ENCODE measurements around the gene CDK2AP2. TPM values are rescaled to one million over a fixed set of nuclear protein-coding genes. Genes with fewer than 3 reads are reported as not detected.
"Not testable (repeated sequence)": the region's sequence is repeated elsewhere in the genome, so short reads cannot be mapped to it uniquely, and the experiment has no call there.

Gene CDK2AP2
- total RNA-seq, 1 donor from 2014 or later: 84.2 TPM

DNA sequence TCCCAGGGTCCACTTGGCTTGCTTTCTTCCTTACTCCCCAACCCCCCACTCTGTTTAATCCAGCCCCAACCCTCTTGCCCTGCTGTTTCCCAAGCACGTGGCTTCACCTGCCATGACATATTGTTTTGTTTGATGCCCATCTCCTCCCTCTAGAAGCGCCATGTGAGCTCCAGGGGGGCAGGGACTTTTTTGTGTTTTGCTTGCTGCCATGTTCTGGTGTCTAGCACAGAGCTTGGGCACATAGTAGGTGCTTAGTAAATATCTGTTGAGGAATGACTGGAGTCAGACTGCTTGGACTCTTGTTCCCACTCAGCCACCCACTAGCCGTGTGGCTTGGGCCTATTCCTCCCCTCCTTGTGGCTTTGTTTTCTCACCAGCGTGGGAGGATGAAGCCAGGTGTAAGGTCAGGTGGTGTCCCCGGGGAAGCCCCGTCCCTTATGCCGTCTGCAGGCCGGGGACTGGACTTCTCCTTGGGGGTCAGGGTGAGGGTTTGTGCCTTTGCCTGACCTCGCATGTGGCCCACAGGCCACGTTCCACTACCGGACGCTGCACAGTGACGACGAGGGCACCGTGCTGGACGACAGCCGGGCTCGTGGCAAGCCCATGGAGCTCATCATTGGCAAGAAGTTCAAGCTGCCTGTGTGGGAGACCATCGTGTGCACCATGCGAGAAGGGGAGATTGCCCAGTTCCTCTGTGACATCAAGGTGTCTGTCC, 21.3 kb downstream of the CDK2AP2 start:
- ATAC-seq (no peak), DNase-seq (no peak)
- Histone ChIP-seq H3K4me3 (no peak overlapping the region), H3K4me1 (peaks cover 36% of the 10 kb centered on the region), H3K36me3 (peaks cover 42% of the 10 kb centered on the region), H3K9me3 (no peaks in the 10 kb centered on the region), H3K27ac (no peak overlapping the region), H3K27me3 (no peaks in the 10 kb centered on the region)
- intact Hi-C loops (cut with DNase I): no loop called here
- TF ChIP-seq, protein P1, sequence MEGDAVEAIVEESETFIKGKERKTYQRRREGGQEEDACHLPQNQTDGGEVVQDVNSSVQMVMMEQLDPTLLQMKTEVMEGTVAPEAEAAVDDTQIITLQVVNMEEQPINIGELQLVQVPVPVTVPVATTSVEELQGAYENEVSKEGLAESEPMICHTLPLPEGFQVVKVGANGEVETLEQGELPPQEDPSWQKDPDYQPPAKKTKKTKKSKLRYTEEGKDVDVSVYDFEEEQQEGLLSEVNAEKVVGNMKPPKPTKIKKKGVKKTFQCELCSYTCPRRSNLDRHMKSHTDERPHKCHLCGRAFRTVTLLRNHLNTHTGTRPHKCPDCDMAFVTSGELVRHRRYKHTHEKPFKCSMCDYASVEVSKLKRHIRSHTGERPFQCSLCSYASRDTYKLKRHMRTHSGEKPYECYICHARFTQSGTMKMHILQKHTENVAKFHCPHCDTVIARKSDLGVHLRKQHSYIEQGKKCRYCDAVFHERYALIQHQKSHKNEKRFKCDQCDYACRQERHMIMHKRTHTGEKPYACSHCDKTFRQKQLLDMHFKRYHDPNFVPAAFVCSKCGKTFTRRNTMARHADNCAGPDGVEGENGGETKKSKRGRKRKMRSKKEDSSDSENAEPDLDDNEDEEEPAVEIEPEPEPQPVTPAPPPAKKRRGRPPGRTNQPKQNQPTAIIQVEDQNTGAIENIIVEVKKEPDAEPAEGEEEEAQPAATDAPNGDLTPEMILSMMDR (IDR thresholded peaks at IDR 0.05): no peak

DNA sequence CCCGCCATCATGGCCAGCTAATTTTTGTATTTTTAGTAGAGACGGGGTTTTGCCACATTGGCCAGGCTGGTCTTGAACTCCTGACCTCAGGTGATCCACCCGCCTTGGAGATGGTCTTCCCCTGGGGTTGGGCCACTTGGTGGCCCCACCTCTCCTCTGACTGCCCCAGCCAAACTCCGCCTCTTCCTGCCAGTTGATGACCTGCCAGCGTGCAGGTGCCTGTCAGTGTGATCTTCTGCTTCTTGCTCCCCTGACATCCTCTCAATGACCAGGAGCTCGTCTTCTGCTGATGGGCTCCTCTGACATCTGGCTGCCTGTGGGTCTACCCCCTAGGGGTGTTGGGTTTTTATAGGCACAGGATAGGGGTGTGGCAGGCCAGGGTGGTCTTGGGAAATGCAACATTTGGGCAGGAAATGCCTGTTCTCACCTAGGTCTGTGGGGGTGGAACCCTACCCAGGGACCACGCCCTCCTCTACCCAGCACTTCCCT, 22.0 kb downstream of the CDK2AP2 start:
- Histone ChIP-seq H3K36me3 (peaks cover 38% of the 10 kb centered on the region), H3K4me1 (peaks cover 36% of the 10 kb centered on the region)
- H3K4me3 ChIP-seq; H3K27me3 ChIP-seq; ATAC-seq; H3K27ac ChIP-seq; intact Hi-C loops (cut with DNase I); H3K9me3 ChIP-seq; DNase-seq: not testable (repeated sequence)

DNA sequence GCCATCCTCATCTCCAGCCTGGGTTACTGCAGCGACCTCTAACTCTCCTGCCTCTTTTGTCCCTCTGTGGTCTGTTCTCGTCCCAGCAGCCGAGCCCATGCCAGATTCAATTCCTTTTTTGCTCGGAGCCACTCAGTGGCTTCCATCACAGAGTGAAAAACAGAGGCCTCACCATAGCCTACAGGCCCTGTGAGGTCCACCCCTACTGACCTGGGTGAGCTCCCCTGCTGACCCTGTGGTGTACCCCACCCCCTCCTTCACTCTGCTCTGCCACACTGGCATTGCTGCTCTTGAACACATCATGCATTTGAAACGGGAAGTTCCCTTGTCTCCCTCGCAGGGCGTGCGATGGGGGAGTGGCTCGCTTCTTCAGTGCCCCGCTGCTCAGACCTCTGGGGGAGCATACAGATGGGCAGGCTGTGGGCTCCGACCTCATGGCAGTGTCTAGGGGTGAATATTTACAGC, 23.1 kb downstream of the CDK2AP2 start:
- peaks cover 36% of the 10 kb centered on the region for H3K4me1 ChIP-seq
- peaks cover 28% of the 10 kb centered on the region for H3K36me3 ChIP-seq
- TF ChIP-seq, protein P1 (IDR thresholded peaks at IDR 0.05): no peak
- H3K27me3 ChIP-seq: no peaks in the 10 kb centered on the region
- ATAC-seq (no peak), DNase-seq (no peak)
- no peak overlapping the region for H3K4me3 ChIP-seq
- intact Hi-C loops (cut with DNase I): no loop called here
- no peak overlapping the region for H3K27ac ChIP-seq
- no peaks in the 10 kb centered on the region for H3K9me3 ChIP-seq

DNA sequence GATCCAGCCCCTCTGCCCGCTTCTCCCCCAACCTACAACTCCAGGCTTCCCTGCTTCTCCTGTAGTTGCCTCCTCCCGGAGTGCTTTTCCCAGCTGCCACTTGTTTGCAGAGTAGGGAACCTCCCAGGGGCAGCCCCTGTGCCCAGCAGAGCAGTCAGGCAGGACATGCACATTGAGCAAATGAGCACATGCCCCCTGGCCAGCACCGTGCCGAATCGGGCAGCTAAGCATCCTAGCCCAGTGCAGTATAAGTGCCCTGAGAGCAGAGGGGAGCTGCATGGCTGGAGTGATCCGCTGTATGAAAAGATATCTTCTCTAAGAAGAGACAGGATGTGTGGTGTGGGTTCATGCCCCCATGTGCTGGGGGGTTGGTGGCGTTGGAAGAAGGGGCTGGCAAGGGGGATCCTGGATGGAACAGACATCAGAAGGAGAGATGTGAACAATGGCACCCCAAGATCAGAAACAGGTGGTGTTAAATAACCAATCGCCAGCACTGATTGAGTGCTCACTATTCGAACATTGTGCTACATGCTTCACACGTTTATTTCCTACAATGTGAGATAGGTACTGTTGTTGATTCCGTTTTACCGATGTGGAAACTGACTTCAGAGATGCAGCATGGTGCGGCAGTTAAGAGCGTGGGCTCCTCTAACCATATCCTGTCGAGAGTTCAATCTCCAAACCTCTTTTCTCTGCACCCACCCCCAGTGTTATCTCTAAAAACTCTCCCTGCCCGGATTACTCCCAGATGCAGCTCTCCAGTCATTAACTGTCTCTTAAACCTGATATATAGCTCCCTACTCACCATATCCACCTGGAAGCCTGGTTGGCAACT, 23.9 kb downstream of the CDK2AP2 start:
- H3K27me3 ChIP-seq: no peaks in the 10 kb centered on the region
- peak overlapping the region; percentile 62 for H3K4me3 ChIP-seq
- peak overlapping the region; percentile 88 for H3K27ac ChIP-seq
- H3K9me3 ChIP-seq: no peaks in the 10 kb centered on the region
- TF ChIP-seq, protein P1 (IDR thresholded peaks at IDR 0.05): no peak
- H3K36me3 ChIP-seq: peaks cover 19% of the 10 kb centered on the region
- no peak for DNase-seq
- intact Hi-C loops (cut with DNase I): no loop called here
- H3K4me1 ChIP-seq: peaks cover 36% of the 10 kb centered on the region
- no peak for ATAC-seq

DNA sequence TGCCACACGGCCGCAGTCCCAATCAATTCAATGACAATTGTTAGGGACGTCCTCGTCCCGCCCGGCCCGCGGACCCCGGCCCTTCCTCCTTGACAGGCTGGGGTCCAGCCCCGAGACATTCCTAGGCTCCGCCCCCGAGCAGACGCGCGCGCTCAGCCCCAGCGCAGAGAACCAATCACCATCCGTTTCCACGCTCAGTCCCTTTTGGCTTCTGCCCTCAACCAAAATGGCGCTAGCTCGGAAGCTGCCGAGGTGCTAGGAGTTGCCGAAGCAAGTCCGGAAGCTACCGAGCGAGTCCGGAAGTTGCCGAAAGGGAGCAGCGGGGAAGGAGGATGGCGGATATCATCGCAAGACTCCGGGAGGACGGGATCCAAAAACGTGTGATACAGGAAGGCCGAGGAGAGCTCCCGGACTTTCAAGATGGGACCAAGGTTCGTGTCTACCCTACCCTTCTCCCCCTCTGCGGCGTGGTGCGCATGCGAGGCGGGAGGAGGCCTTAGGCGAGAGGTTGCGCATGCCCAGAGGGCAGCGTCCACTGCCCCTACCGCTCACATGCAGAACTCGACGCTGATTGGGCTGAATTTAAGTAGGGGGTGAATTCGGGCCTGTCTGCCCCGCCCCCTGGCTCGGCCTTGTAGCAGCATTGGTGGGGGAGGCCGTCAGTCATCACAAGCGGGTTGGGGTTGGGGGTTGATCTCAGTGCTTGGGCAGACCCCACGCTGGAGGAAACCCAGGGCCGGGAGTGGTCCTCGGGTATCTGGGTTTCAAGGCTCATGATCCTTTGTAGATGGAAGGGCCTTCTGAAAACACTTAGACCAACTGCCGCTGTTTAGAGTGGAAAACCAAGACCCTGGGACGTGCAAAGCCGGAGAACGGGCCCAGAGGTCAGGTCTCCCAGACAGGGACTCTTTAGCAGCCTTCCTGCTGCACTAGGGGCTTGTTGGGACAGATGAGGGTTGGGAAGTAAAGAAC, 24.8 kb downstream of the CDK2AP2 start, which contains the start of gene AIP:
Gene AIP, plus strand, starts transcription at position 200 of the 972 bp plus-strand sequence. Its CDS starts 133 bp downstream, at position 333.
- intact Hi-C loops (cut with DNase I): no loop called here
- Histone ChIP-seq H3K4me3 (peak within 1 kb of the TSS; percentile 62), H3K27ac (peak within 1 kb of the TSS; percentile 88), H3K4me1 (peaks cover 36% of the 10 kb centered on the region), H3K36me3 (peaks cover 17% of the 10 kb centered on the region), H3K9me3 (no peaks in the 10 kb centered on the region), H3K27me3 (no peaks in the 10 kb centered on the region)
- TF ChIP-seq, protein P1 (IDR thresholded peaks at IDR 0.05): peak; percentile 33
- DNase-seq (peak; percentile 97), ATAC-seq (peak; percentile 98)

All from upper lobe of right lung (tissue), 1 donor.